HepG2 (cell line): Measurements from ENCODE around the gene ACAA2. TPM values are rescaled to one million over a fixed set of nuclear protein-coding genes. Genes with fewer than 3 reads are reported as not detected.

Experiments
- AKAP8 ChIP-seq: sonication (generic); formaldehyde crosslinking; IDR thresholded peaks from 2 replicates; pipeline ENCODE4 v1.5.1; 2020; ENCODE audit warnings: mild to moderate bottlenecking, missing genetic modification reagents
- ELF4 ChIP-seq: sonication (generic); formaldehyde crosslinking; IDR thresholded peaks from 2 replicates; pipeline ENCODE4 v1.5.0; 2020; ENCODE audit warnings: missing genetic modification reagents, mild to moderate bottlenecking, moderate library complexity, borderline replicate concordance
- HNF4A ChIP-seq: sonication (generic); formaldehyde crosslinking; IDR thresholded peaks from 2 replicates; pipeline ENCODE4 v1.4.0; 2020; ENCODE audit warnings: missing genetic modification reagents
- KDM6A ChIP-seq: IDR thresholded peaks from 2 replicates; pipeline ENCODE4 v1.6.1; 2016; ENCODE audit warnings: low read depth
- NFE2 ChIP-seq: sonication (generic); formaldehyde crosslinking; IDR thresholded peaks from 2 replicates; pipeline ENCODE4 v1.4.0; 2020; ENCODE audit warnings: missing genetic modification reagents
- NFRKB ChIP-seq: fragments of 450-650 bp; IDR thresholded peaks from 2 replicates; pipeline ENCODE4 v1.6.1; 2017
- NR1H2 ChIP-seq: sonication (generic); formaldehyde crosslinking; IDR thresholded peaks from 2 replicates; pipeline ENCODE4 v1.8.1; 2022; ENCODE audit warnings: low read depth, missing genetic modification reagents, borderline replicate concordance
- NR2C2 ChIP-seq: sonication (generic); formaldehyde crosslinking; IDR thresholded peaks from 2 replicates; pipeline ENCODE4 v1.4.0; 2020; ENCODE audit warnings: missing genetic modification reagents, mild to moderate bottlenecking, moderate library complexity, borderline replicate concordance
- NR2F6 ChIP-seq, 2 experiments: IDR thresholded peaks; 2 replicates each; pipeline ENCODE4 v1.6.1; 2016; ENCODE audit warnings: antibody characterized with exemption in 1 of 2, mild to moderate bottlenecking in 1 of 2
- PRPF4 ChIP-seq: fragments of 200-400 bp; formaldehyde crosslinking; IDR thresholded peaks from 2 replicates; pipeline ENCODE4 v1.6.1; 2016; ENCODE audit warnings: low read length, low read depth; ENCODE audit not compliant: poor library complexity, severe bottlenecking
- SMAD9 ChIP-seq: sonication (generic); formaldehyde crosslinking; IDR thresholded peaks from 2 replicates; pipeline ENCODE4 v1.5.1; 2020; ENCODE audit warnings: mild to moderate bottlenecking, missing genetic modification reagents
- SMARCE1 ChIP-seq: fragments of 450-650 bp; IDR thresholded peaks from 2 replicates; pipeline ENCODE4 v1.6.1; 2017; ENCODE audit warnings: borderline replicate concordance
- TOE1 ChIP-seq: sonication (generic); formaldehyde crosslinking; IDR thresholded peaks from 2 replicates; pipeline ENCODE4 v1.4.0; 2020; ENCODE audit warnings: mild to moderate bottlenecking, missing genetic modification reagents
- ZNF138 ChIP-seq: sonication (generic); formaldehyde crosslinking; IDR thresholded peaks from 2 replicates; pipeline ENCODE4 v1.5.0; 2020; ENCODE audit warnings: mild to moderate bottlenecking, low read depth, missing genetic modification reagents
- ZNF225 ChIP-seq: sonication (generic); formaldehyde crosslinking; IDR thresholded peaks from 2 replicates; pipeline ENCODE4 v1.4.0; 2020; ENCODE audit warnings: mild to moderate bottlenecking, missing genetic modification reagents
- ZNF3 ChIP-seq: IDR thresholded peaks from 2 replicates; pipeline ENCODE4 v1.7.0; 2017; ENCODE audit warnings: inconsistent platforms
- ZNF317 ChIP-seq: sonication (generic); formaldehyde crosslinking; IDR thresholded peaks from 2 replicates; pipeline ENCODE4 v1.5.0; 2020; ENCODE audit warnings: mild to moderate bottlenecking, missing genetic modification reagents
- ZNF333 ChIP-seq: sonication (generic); formaldehyde crosslinking; IDR thresholded peaks from 2 replicates; pipeline ENCODE4 v1.4.0; 2020; ENCODE audit warnings: mild to moderate bottlenecking, missing genetic modification reagents, borderline replicate concordance
- ZNF607 ChIP-seq: sonication (generic); formaldehyde crosslinking; IDR thresholded peaks from 2 replicates; pipeline ENCODE4 v1.5.1; 2020; ENCODE audit warnings: missing genetic modification reagents, mild to moderate bottlenecking, borderline replicate concordance
- polyA plus RNA-seq, 8 experiments: library from polyadenylated mRNA; depleted of rRNA in 3 of 8; stranded (reverse) in 7 of 8; unstranded in 1 of 8; fragments of >200 nt; fragmentation: Illumina TruSeq in 4 of 8; extraction: Trizol in 4 of 8; gene quantifications; 2 replicates each; pipeline versions ENCODE4 v1.2.1 to v1.2.3, GENCODE V29; 2011 to 2016; ENCODE audit warnings: low read depth in 4 of 8, missing spikeins in 1 of 8, mixed read lengths in 1 of 8; ENCODE audit not compliant: insufficient read depth in 1 of 8
- total RNA-seq, 5 experiments: library from RNA; depleted of rRNA; stranded (reverse); fragments of >200 nt; fragmentation: Illumina TruSeq; extraction: Trizol; gene quantifications; 2 replicates each; pipeline ENCODE4 v1.2.3, GENCODE V29; 2016; ENCODE audit warnings: low read depth in 1 of 5
- TF ChIP-seq, protein P1 (sequence below): fragments of 450-650 bp; IDR thresholded peaks from 2 replicates; pipeline ENCODE4 v1.6.1; 2016
- TF ChIP-seq, protein P2 (sequence below): IDR thresholded peaks from 2 replicates; pipeline ENCODE4 v1.6.1; 2016; ENCODE audit warnings: missing compliant biosample characterization, missing genetic modification reagents, borderline replicate concordance
- TF ChIP-seq, protein P3 (sequence below): sonication (generic); formaldehyde crosslinking; IDR thresholded peaks from 2 replicates; pipeline ENCODE4 v1.5.1; 2020; ENCODE audit warnings: mild to moderate bottlenecking, missing genetic modification reagents, borderline replicate concordance

The ACAA2 gene
- total and polyA plus RNA-seq, 2 of the 13 experiments (the other 11 are each of a cell fraction or from before 2014, with no cell fraction given): 51.6 to 182 TPM

DNA sequence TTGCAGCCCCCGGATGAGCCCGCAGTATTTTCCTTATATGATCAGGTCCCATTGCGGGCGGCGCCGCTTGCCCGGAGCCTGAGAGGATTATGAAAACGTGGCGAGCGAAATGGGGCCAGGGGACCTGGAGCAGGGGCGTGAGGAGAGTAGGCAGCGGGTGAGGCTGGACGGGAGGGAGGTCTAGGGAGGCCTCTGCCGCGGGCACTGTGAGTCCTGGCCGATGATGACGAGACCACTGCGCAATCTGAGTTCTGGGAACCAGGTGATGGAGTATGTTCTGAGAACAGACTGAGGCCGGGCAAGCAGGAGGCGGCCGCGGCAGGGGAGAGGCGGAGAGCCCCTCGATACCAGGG lies 790 bp upstream of the ACAA2 start (continued):
- no peak for TF ChIP-seq NFE2 (CRISPR knock-in tag)
- TF ChIP-seq, protein P1, sequence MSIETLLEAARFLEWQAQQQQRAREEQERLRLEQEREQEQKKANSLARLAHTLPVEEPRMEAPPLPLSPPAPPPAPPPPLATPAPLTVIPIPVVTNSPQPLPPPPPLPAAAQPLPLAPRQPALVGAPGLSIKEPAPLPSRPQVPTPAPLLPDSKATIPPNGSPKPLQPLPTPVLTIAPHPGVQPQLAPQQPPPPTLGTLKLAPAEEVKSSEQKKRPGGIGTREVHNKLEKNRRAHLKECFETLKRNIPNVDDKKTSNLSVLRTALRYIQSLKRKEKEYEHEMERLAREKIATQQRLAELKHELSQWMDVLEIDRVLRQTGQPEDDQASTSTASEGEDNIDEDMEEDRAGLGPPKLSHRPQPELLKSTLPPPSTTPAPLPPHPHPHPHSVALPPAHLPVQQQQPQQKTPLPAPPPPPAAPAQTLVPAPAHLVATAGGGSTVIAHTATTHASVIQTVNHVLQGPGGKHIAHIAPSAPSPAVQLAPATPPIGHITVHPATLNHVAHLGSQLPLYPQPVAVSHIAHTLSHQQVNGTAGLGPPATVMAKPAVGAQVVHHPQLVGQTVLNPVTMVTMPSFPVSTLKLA: no peak
- TF ChIP-seq, protein P2, sequence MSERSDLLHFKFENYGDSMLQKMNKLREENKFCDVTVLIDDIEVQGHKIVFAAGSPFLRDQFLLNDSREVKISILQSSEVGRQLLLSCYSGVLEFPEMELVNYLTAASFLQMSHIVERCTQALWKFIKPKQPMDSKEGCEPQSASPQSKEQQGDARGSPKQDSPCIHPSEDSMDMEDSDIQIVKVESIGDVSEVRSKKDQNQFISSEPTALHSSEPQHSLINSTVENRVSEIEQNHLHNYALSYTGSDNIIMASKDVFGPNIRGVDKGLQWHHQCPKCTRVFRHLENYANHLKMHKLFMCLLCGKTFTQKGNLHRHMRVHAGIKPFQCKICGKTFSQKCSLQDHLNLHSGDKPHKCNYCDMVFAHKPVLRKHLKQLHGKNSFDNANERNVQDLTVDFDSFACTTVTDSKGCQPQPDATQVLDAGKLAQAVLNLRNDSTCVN (CRISPR knock-in tag): no peak
- TF ChIP-seq, protein P3, sequence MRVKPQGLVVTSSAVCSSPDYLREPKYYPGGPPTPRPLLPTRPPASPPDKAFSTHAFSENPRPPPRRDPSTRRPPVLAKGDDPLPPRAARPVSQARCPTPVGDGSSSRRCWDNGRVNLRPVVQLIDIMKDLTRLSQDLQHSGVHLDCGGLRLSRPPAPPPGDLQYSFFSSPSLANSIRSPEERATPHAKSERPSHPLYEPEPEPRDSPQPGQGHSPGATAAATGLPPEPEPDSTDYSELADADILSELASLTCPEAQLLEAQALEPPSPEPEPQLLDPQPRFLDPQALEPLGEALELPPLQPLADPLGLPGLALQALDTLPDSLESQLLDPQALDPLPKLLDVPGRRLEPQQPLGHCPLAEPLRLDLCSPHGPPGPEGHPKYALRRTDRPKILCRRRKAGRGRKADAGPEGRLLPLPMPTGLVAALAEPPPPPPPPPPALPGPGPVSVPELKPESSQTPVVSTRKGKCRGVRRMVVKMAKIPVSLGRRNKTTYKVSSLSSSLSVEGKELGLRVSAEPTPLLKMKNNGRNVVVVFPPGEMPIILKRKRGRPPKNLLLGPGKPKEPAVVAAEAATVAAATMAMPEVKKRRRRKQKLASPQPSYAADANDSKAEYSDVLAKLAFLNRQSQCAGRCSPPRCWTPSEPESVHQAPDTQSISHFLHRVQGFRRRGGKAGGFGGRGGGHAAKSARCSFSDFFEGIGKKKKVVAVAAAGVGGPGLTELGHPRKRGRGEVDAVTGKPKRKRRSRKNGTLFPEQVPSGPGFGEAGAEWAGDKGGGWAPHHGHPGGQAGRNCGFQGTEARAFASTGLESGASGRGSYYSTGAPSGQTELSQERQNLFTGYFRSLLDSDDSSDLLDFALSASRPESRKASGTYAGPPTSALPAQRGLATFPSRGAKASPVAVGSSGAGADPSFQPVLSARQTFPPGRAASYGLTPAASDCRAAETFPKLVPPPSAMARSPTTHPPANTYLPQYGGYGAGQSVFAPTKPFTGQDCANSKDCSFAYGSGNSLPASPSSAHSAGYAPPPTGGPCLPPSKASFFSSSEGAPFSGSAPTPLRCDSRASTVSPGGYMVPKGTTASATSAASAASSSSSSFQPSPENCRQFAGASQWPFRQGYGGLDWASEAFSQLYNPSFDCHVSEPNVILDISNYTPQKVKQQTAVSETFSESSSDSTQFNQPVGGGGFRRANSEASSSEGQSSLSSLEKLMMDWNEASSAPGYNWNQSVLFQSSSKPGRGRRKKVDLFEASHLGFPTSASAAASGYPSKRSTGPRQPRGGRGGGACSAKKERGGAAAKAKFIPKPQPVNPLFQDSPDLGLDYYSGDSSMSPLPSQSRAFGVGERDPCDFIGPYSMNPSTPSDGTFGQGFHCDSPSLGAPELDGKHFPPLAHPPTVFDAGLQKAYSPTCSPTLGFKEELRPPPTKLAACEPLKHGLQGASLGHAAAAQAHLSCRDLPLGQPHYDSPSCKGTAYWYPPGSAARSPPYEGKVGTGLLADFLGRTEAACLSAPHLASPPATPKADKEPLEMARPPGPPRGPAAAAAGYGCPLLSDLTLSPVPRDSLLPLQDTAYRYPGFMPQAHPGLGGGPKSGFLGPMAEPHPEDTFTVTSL (CRISPR knock-in tag): no peak
- TF ChIP-seq NR2F6 (IDR thresholded peaks at IDR 0.05): no peak
- no peak for TF ChIP-seq NR2F6 (CRISPR knock-in tag; IDR thresholded peaks at IDR 0.05)
- no peak for TF ChIP-seq KDM6A (CRISPR knock-in tag)
- TF ChIP-seq SMARCE1: no peak
- TF ChIP-seq ZNF607 (CRISPR knock-in tag): no peak
- no peak for TF ChIP-seq ZNF333
- no peak for TF ChIP-seq NR1H2 (CRISPR knock-in tag)
- no peak for TF ChIP-seq ZNF225
- no peak for TF ChIP-seq SMAD9 (CRISPR knock-in tag)
- TF ChIP-seq TOE1 (CRISPR knock-in tag): no peak
- no peak for TF ChIP-seq ZNF3 (CRISPR knock-in tag)
- no peak for TF ChIP-seq PRPF4
- TF ChIP-seq NFRKB: no peak
- TF ChIP-seq ZNF138 (CRISPR knock-in tag): no peak
- TF ChIP-seq NR2C2 (CRISPR knock-in tag): no peak
- no peak for TF ChIP-seq AKAP8
- TF ChIP-seq ELF4 (CRISPR knock-in tag): no peak
- no peak for TF ChIP-seq HNF4A (CRISPR knock-in tag)
- TF ChIP-seq ZNF317 (CRISPR knock-in tag): no peak
